Heart left ventricle (tissue), 13 donors: ENCODE results near the gene SH3TC2.

ENCODE experiments used
- CTCF ChIP-seq, 12 donors: fragments of 200-600 bp; sonication (generic) in 4 of 12; IDR thresholded peaks; one replicate each; pipeline versions ENCODE4 v1.5.0 to v1.8.0; 2018 to 2022; ENCODE audit warnings: antibody characterized with exemption in 12 of 12, mild to moderate bottlenecking in 5 of 12
- POLR2A ChIP-seq, 2 donors: fragments of 450-650 bp; IDR thresholded peaks; one replicate each; pipeline ENCODE4 v1.6.1; 2017; ENCODE audit warnings: antibody characterized with exemption in 2 of 2, mild to moderate bottlenecking in 2 of 2, moderate library complexity in 2 of 2
- donor health status: ischemic (EF 13 %, LVEDD 7.1; RV severe dilation, severe dysfunction).
- donor health status: DM: no; HTN: yes; CAD: no.
- donor health status: DM: no; HTN: no; CAD: no.
- donor health status: ischemic (EF 25% LVEDD 6.9; RV normal size, moderate dysfunction).
- donor health status: ischemic (EF 25% LVEDD 5.7; RV mildly dilated, moderate dysfunction).
- donor health status: ischemic (EF 35%, LVEDD 5.7; RV mildly dilated, moderate dysfunction).
- donor health status: nonischemic (EF 11% LVEDD 7.7; RV severe dilation, severe dysfunction).
- donor health status: DM: yes; HTN: yes; CAD: no.
- donor health status: PGD.
- donor health status: ischemic (EF 29% LVEDD 5.4; RV normal size, mild dysfunction).
- donor health status: nonischemic (EF 23%, LVEDD 6.1; RV moderate dilation, normal function).

- TF ChIP-seq CTCF (IDR thresholded peaks at IDR 0.05) = no peak
- no peak for TF ChIP-seq POLR2A (IDR thresholded peaks at IDR 0.05)
Observed at GRCh38 chr5:149054416-149054815, 8.4 kb downstream of the SH3TC2 start.
